NCI-H128 (cell line): ENCODE measurements around the gene HOXA11.

Experiments used
- DNase-seq: peaks from one replicate; lab custom pipeline; 2025; ENCODE audit not compliant: unreplicated experiment; lab: John Stamatoyannopoulos, UW

The HOXA11 gene

GRCh38 chr7:27138472-27138871 is 46.6 kb downstream of the HOXA11 start:
- DNase-seq: no peak

GRCh38 chr7:27137640-27138315 is 47.3 kb downstream of the HOXA11 start:
- no peak for DNase-seq

DNA sequence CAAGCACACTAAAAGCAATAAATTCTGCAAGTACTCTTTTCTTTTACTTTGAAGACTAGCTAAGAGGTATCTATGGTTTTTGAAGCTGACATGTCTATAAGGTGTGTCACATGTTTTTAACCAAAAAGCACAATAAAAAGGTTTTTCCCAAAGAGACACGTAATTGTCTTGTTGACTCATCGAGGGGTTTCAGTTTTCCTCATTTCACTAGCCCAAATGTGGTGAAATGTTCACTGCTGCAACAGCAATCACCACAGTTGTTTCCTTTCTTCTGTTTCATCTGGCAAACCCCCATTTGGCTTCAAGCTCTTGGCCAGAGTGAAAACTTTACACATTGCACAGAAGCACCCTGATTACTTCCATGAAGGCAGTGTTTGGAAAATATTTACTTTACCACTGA is 50.6 kb downstream of the HOXA11 start:
- DNase-seq: no peak

- no peak for DNase-seq
These were observed 51.4 kb downstream of the HOXA11 start for GRCh38 chr7:27133409-27134231.

DNA sequence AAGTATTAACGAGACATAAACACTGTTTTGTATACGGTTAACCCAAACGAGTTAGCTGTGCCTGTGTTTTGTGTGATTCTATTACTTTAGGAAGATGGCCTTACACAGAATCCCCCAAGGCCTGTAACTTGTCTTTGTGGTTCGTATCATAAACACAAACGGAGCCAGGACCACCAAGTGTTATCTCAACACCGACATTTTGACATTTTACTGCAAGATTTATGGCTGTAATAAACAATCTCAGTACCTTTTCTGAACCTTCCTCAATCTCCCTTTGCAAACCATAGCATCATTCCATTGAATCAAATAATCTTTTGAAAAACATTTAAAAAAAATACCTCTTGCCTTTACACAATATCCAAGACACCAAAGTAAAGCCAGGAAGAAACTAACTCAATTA is 52.1 kb downstream of the HOXA11 start:
- no peak for DNase-seq

DNA sequence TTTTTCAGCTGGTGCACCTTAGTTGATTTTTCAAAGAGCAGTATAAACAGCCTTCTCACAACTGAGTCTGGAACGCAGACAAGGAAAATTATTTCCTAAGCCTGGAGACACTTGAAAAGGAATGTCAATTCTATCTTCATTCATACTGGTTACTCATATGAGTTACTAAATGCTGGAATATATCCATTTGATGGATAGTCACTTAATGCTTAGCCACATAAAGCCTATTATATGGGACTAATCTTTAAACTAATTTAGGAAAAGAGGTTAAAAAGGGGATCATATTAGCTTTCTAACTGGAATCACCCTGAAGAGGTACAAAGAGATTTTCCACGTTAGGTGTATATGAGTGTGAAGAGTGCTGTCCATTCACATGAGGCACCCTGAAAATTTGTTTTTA is 52.8 kb downstream of the HOXA11 start:
- no peak for DNase-seq

DNA sequence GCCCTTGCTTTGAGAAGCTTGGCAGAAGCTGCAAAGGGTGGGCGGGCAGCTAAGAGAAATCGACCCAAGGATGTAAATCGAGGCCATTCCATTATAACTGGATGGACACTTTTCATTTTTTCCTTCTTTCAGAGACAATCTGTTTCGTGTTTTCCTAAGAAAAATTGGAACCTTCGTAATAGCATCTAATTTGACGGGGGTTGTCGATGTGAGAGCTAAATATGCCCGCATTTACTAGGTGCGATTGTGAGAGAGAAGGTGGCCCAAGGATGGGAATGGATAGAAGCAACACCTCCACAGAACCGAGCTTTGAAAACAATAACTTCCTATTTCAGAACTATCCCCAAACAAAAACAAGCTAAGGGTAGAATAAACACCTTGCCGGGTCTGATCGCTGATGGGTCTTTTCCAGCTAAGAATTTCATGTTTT is 53.6 kb downstream of the HOXA11 start:
- no peak for DNase-seq
